ENCODE results near the gene KLHL1. TPM values are rescaled to one million over a fixed set of nuclear protein-coding genes. Genes with fewer than 3 reads are reported as not detected.

The KLHL1 gene
- total RNA-seq, 4 donors from 2014 or later = not detected

- H3K36me3 ChIP-seq = no peaks in the 10 kb centered on the region
- no peak for TF ChIP-seq POLR2A (IDR thresholded peaks at IDR 0.05)
- TF ChIP-seq, protein P1, sequence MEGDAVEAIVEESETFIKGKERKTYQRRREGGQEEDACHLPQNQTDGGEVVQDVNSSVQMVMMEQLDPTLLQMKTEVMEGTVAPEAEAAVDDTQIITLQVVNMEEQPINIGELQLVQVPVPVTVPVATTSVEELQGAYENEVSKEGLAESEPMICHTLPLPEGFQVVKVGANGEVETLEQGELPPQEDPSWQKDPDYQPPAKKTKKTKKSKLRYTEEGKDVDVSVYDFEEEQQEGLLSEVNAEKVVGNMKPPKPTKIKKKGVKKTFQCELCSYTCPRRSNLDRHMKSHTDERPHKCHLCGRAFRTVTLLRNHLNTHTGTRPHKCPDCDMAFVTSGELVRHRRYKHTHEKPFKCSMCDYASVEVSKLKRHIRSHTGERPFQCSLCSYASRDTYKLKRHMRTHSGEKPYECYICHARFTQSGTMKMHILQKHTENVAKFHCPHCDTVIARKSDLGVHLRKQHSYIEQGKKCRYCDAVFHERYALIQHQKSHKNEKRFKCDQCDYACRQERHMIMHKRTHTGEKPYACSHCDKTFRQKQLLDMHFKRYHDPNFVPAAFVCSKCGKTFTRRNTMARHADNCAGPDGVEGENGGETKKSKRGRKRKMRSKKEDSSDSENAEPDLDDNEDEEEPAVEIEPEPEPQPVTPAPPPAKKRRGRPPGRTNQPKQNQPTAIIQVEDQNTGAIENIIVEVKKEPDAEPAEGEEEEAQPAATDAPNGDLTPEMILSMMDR (IDR thresholded peaks at IDR 0.05) = no peak
These were observed 153.0 kb downstream of the KLHL1 start for GRCh38 chr13:69955271-69955670.

GRCh38 chr13:69951412-69951811, 156.8 kb downstream of the KLHL1 start:
- intact Hi-C loops (cut with DNase I) = no loop called here
- Histone ChIP-seq H3K9me3 (no peaks in the 10 kb centered on the region), H3K36me3 (no peaks in the 10 kb centered on the region), H3K27ac (no peak overlapping the region), H3K27me3 (no peaks in the 10 kb centered on the region), H3K4me3 (no peak overlapping the region), H3K4me1 (no peaks in the 10 kb centered on the region)
- no peak for DNase-seq
- 77 to 88% methylated on average over 2 of the region's 2 CpGs for WGBS, 2 donors
- TF ChIP-seq, protein P1 (IDR thresholded peaks at IDR 0.05) = no peak
- TF ChIP-seq POLR2A (IDR thresholded peaks at IDR 0.05) = no peak

More at GRCh38 chr13:69955271-69955670, 153.0 kb downstream of the KLHL1 start:
- Histone ChIP-seq H3K9me3 (no peaks in the 10 kb centered on the region), H3K4me3 (no peak overlapping the region), H3K4me1 (no peaks in the 10 kb centered on the region), H3K27me3 (no peaks in the 10 kb centered on the region), H3K27ac (no peak overlapping the region)
- DNase-seq = no peak
- intact Hi-C loops (cut with DNase I) = no loop called here

DNA sequence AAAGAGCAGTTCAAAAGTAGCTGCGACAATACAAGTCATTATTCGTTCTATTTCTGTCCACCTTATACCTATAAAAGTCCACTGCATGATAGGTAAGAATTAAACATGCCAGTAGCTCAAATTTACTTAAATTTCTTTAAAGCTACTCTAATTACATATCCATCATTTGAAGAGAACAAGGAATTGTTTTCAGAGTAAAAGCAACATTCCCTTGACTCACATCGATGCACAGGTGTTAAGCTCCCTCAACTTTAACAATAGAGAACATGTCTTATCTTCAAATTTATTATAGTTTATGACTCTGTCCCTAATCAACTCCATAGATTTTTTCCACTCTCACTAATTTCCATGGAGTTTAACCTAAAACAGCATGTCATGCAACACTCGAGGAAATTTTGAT, 158.1 kb downstream of the KLHL1 start:
- H3K36me3 ChIP-seq = no peaks in the 10 kb centered on the region
- WGBS, 2 donors = 74 to 77% methylated on average over 4 of the region's 4 CpGs

GRCh38 chr13:69948016-69948415, 160.2 kb downstream of the KLHL1 start:
- intact Hi-C loops (cut with DNase I) = no loop called here
- no peak for DNase-seq
- Histone ChIP-seq H3K4me3 (no peak overlapping the region), H3K27me3 (no peaks in the 10 kb centered on the region), H3K27ac (no peak overlapping the region), H3K4me1 (no peaks in the 10 kb centered on the region), H3K36me3 (no peaks in the 10 kb centered on the region), H3K9me3 (no peaks in the 10 kb centered on the region)
- 13 to 19% methylated on average over 3 of the region's 3 CpGs for WGBS, 2 donors
- TF ChIP-seq, protein P1 (IDR thresholded peaks at IDR 0.05) = no peak
- TF ChIP-seq POLR2A (IDR thresholded peaks at IDR 0.05) = no peak

More for the DNA sequence above, 158.1 kb downstream of the KLHL1 start:
- no peak for DNase-seq
- TF ChIP-seq, protein P1 (IDR thresholded peaks at IDR 0.05) = no peak
- TF ChIP-seq POLR2A (IDR thresholded peaks at IDR 0.05) = no peak
- Histone ChIP-seq H3K4me1 (no peaks in the 10 kb centered on the region), H3K27ac (no peak overlapping the region), H3K27me3 (no peaks in the 10 kb centered on the region), H3K4me3 (no peak overlapping the region), H3K9me3 (no peaks in the 10 kb centered on the region)
- intact Hi-C loops (cut with DNase I) = no loop called here

- H3K4me3 ChIP-seq = no peak overlapping the region
- DNase-seq = no peak
- no peaks in the 10 kb centered on the region for H3K27me3 ChIP-seq
- intact Hi-C loops (cut with DNase I) = no loop called here
- H3K9me3 ChIP-seq = no peaks in the 10 kb centered on the region
- H3K36me3 ChIP-seq = no peaks in the 10 kb centered on the region
- H3K4me1 ChIP-seq = no peaks in the 10 kb centered on the region
- 17 to 19% methylated on average over 2 of the region's 2 CpGs for WGBS, 2 donors
- TF ChIP-seq POLR2A (IDR thresholded peaks at IDR 0.05) = no peak
- TF ChIP-seq, protein P1 (IDR thresholded peaks at IDR 0.05) = no peak
- no peak overlapping the region for H3K27ac ChIP-seq
These were observed 160.7 kb downstream of the KLHL1 start for GRCh38 chr13:69947582-69947981.
